HG02943 (cell line): ENCODE results near the gene EPS8L1.

Experiments
- ATAC-seq: cut with Tn5 transposase; IDR thresholded peaks from one replicate; pipeline ENCODE4 v1.9.1; 2021; ENCODE audit warnings: mild to moderate bottlenecking, low read depth, moderate library complexity; ENCODE audit not compliant: unreplicated experiment

The EPS8L1 gene

GRCh38 chr19:55079400-55080038, 3.9 kb downstream of the EPS8L1 start:
- ATAC-seq, result no peak

GRCh38 chr19:55080121-55080967, 4.7 kb downstream of the EPS8L1 start:
- ATAC-seq, result no peak

- no peak for ATAC-seq
These were observed 5.5 kb downstream of the EPS8L1 start for GRCh38 chr19:55080968-55081769.

GRCh38 chr19:55081770-55082019, 6.0 kb downstream of the EPS8L1 start:
- no peak for ATAC-seq

GRCh38 chr19:55082020-55082851, 6.6 kb downstream of the EPS8L1 start:
- ATAC-seq, result no peak

GRCh38 chr19:55083004-55083850, 7.6 kb downstream of the EPS8L1 start:
- no peak for ATAC-seq

GRCh38 chr19:55084416-55084815, 8.7 kb downstream of the EPS8L1 start:
- no peak for ATAC-seq

- ATAC-seq, result no peak
These were observed 10.4 kb downstream of the EPS8L1 start for GRCh38 chr19:55085923-55086715.

- no peak for ATAC-seq
These were observed 11.3 kb downstream of the EPS8L1 start for GRCh38 chr19:55086730-55087541.

GRCh38 chr19:55087542-55087901, 11.9 kb downstream of the EPS8L1 start:
- ATAC-seq, result no peak

- ATAC-seq, result no peak
These were observed 12.4 kb downstream of the EPS8L1 start for GRCh38 chr19:55088021-55088451.

GRCh38 chr19:55088543-55089341, 13.1 kb downstream of the EPS8L1 start:
- ATAC-seq, result no peak

- no peak for ATAC-seq
These were observed 13.8 kb downstream of the EPS8L1 start for GRCh38 chr19:55089342-55089944.

- ATAC-seq, result no peak
These were observed 14.9 kb downstream of the EPS8L1 start for GRCh38 chr19:55090564-55090963.

GRCh38 chr19:55091126-55091910, 15.6 kb downstream of the EPS8L1 start:
- ATAC-seq, result no peak

- no peak for ATAC-seq
These were observed 16.3 kb downstream of the EPS8L1 start for GRCh38 chr19:55091955-55092354.
